Fibroblast of lung (primary cell): ENCODE results near the gene SRI. TPM values are rescaled to one million over a fixed set of nuclear protein-coding genes. Genes with fewer than 3 reads are reported as not detected.

Experiments used
- DNase-seq, 2 donors: peaks; one replicate each; pipeline versions ENCODE4 v3.0.0 to v3.0.0-alpha.2; 2010; ENCODE audit warnings: low read depth in 2 of 2
- H2AFZ ChIP-seq: 2 replicates; pipeline ENCODE4 v1.5.1; 2012; ENCODE audit warnings: low read length, control low read depth, inconsistent platforms
- H3K27ac ChIP-seq: 2 replicates; pipeline ENCODE4 v1.5.1; 2011; ENCODE audit warnings: low read length, control low read depth; ENCODE audit not compliant: insufficient read depth
- H3K27me3 ChIP-seq: 2 replicates; pipeline ENCODE4 v1.5.1; 2011; ENCODE audit warnings: mild to moderate bottlenecking, low read length; ENCODE audit not compliant: control insufficient read depth, insufficient read depth
- H3K36me3 ChIP-seq: 2 replicates; pipeline ENCODE4 v1.5.1; 2011; ENCODE audit warnings: low read length; ENCODE audit not compliant: control insufficient read depth, insufficient read depth
- H3K4me1 ChIP-seq: 2 replicates; pipeline ENCODE4 v1.5.1; 2011; ENCODE audit warnings: low read length; ENCODE audit not compliant: control insufficient read depth, insufficient read depth; ENCODE audit errors: extremely low read depth
- H3K4me2 ChIP-seq: 2 replicates; pipeline ENCODE4 v1.5.1; 2011; ENCODE audit warnings: low read length, control low read depth; ENCODE audit not compliant: insufficient read depth; ENCODE audit errors: extremely low read depth
- H3K4me3 ChIP-seq, 4 experiments: fragments of 200-600 bp in 1 of 4; sonication (generic) in 1 of 4; replicated peaks in 1 of 4; 2 replicates each; pipeline ENCODE4 v1.5.1; 2011 to 2016; ENCODE audit warnings: low read length in 4 of 4, low read depth in 3 of 4, mild to moderate bottlenecking in 3 of 4, control low read depth in 2 of 4, inconsistent platforms in 1 of 4, mixed read lengths in 1 of 4; ENCODE audit not compliant: insufficient read depth in 1 of 4; ENCODE audit errors: control extremely low read depth in 1 of 4
- H3K79me2 ChIP-seq: 2 replicates; pipeline ENCODE4 v1.5.1; 2012; ENCODE audit warnings: mild to moderate bottlenecking, low read length, inconsistent platforms; ENCODE audit not compliant: control insufficient read depth, insufficient read depth
- H3K9ac ChIP-seq: 2 replicates; pipeline ENCODE4 v1.5.1; 2011; ENCODE audit warnings: mild to moderate bottlenecking, low read length, control low read depth; ENCODE audit not compliant: insufficient read depth
- H3K9me3 ChIP-seq: 2 replicates; pipeline ENCODE4 v1.5.1; 2012; ENCODE audit warnings: low read depth, low read length; ENCODE audit not compliant: control insufficient read depth, insufficient read depth
- H4K20me1 ChIP-seq: 2 replicates; pipeline ENCODE4 v1.5.1; 2011; ENCODE audit warnings: low read length; ENCODE audit not compliant: control insufficient read depth, insufficient read depth; ENCODE audit errors: extremely low read depth
- EZH2 ChIP-seq: IDR thresholded peaks from 2 replicates; pipeline ENCODE4 v1.5.1; 2012; ENCODE audit warnings: low read length, control low read depth, mild to moderate bottlenecking; ENCODE audit errors: missing control alignments
- polyA plus RNA-seq, 2 donors: library from polyadenylated mRNA; depleted of rRNA in 1 of 2; stranded (reverse) in 1 of 2; unstranded in 1 of 2; fragments of >200 nt; gene quantifications; 2 replicates each; pipeline ENCODE4 v1.2.1, GENCODE V29; 2011 to 2012; ENCODE audit warnings: missing spikeins in 1 of 2
- total RNA-seq: library from RNA; depleted of rRNA; stranded (reverse); fragments of >200 nt; gene quantifications from 2 replicates; pipeline ENCODE4 v1.2.1, GENCODE V29; 2014
- TF ChIP-seq, protein P1 (sequence below), 2 donors: IDR thresholded peaks in 1 of 2; conservative IDR thresholded peaks in 1 of 2; 1 replicate in 1 of 2; 2 replicates in 1 of 2; pipeline ENCODE4 v1.5.1; 2011 to 2012; ENCODE audit warnings: low read length in 2 of 2, control low read depth in 1 of 2, inconsistent platforms in 1 of 2, low read depth in 1 of 2, mild to moderate bottlenecking in 1 of 2

The SRI gene
- total and polyA plus RNA-seq, 2 donors (not counting 1 experiment from before 2014, with no cell fraction given), result 75.1 to 204 TPM

DNA sequence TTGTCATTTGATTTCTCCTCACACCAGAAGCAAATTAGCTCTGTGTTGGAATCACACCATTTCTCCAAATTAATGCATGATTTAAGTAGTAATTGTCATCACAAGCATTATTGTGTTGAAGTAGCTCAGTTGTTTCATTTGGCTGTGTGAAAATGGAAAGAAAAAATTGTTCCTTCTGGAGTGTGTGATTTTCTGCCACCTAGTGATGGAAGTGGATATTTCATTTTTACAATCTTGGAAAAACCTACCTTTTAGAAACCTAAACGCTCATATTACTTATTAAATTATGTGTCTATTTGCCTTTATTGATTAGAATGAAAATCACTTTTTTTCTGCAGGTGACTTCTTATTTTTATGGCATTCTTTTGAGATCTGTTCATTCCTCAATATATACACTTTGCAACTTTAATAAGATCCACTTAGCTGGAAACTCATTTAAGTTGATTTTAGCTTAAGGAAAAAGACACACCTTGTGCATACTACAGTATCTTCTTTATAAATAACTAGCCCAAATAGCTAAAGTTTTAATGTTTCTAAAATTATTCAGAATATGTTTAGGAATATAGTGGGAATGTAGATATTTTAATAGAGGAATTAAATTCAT, 50.0 kb downstream of the SRI start:
- DNase-seq, result peak in 1 of 2 donors; percentile 24

DNA sequence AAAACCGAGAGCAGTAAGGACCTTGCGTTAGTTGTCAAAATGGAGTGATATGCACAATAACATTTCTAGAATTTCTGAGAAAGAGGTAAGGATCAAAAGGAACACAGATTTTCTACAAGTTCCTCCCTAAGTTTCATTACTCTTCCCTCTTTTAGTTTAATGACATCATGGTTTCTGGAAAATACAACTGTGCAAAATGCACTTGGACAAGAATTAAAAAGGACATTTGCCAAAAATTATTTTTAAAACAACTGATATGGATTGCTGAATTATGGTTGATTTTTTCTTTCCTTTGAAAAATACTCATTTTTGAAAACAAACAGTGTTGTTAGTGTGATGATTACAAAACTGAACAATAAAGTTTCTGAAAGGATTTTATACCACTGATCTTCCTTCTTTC, 52.1 kb downstream of the SRI start:
- no peak overlapping the region for H3K27ac ChIP-seq
- H3K4me1 ChIP-seq, result no peaks in the 10 kb centered on the region
- no peak overlapping the region for H3K9ac ChIP-seq

More for the DNA sequence above, 50.0 kb downstream of the SRI start:
- no peaks in the 10 kb centered on the region for H4K20me1 ChIP-seq
- no peaks in the 10 kb centered on the region for H3K36me3 ChIP-seq
- H3K9ac ChIP-seq, result no peak overlapping the region
- no peaks in the 10 kb centered on the region for H3K27me3 ChIP-seq
- H3K4me3 ChIP-seq, result no peak overlapping the region
- H3K27ac ChIP-seq, result no peak overlapping the region
- no peak overlapping the region for H2AFZ ChIP-seq
- no peaks in the 10 kb centered on the region for H3K79me2 ChIP-seq
- TF ChIP-seq, protein P1, sequence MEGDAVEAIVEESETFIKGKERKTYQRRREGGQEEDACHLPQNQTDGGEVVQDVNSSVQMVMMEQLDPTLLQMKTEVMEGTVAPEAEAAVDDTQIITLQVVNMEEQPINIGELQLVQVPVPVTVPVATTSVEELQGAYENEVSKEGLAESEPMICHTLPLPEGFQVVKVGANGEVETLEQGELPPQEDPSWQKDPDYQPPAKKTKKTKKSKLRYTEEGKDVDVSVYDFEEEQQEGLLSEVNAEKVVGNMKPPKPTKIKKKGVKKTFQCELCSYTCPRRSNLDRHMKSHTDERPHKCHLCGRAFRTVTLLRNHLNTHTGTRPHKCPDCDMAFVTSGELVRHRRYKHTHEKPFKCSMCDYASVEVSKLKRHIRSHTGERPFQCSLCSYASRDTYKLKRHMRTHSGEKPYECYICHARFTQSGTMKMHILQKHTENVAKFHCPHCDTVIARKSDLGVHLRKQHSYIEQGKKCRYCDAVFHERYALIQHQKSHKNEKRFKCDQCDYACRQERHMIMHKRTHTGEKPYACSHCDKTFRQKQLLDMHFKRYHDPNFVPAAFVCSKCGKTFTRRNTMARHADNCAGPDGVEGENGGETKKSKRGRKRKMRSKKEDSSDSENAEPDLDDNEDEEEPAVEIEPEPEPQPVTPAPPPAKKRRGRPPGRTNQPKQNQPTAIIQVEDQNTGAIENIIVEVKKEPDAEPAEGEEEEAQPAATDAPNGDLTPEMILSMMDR (conservative IDR thresholded peaks at IDR 0.05 in 1 of 2, IDR thresholded peaks at IDR 0.05 in 1 of 2; ENCODE audit: low read depth in 1 of 2, low read length in 2 of 2), result peak; percentile 37 to 62
- TF ChIP-seq EZH2, result no peak
- H3K4me2 ChIP-seq, result no peak overlapping the region
- H3K4me1 ChIP-seq, result no peaks in the 10 kb centered on the region
- H3K9me3 ChIP-seq, result no peaks in the 10 kb centered on the region

DNA sequence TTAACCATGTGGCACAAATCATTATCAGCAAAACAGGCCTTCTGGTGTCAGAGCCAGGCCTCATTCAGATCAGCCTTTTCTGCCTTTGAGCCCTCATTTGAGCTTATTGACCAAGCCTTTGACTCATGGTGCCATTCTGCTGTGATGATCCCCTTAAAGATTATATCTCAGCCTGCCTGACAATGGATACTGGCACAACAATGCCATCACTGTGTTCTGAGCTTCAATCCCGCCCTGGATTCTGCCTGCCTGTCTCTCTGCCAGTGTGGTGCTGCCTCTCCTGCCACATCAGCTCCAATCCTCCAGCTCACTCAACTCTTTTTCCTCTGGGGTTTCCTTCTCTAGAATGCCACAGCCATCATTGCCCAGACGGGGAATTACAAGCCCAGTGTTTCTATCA, 52.6 kb downstream of the SRI start:
- Histone ChIP-seq H3K36me3 (no peaks in the 10 kb centered on the region), H3K27me3 (no peaks in the 10 kb centered on the region), H3K9me3 (no peaks in the 10 kb centered on the region), H3K4me3 (no peak overlapping the region), H4K20me1 (no peaks in the 10 kb centered on the region), H3K9ac (no peak overlapping the region), H3K4me1 (no peaks in the 10 kb centered on the region), H2AFZ (no peak overlapping the region), H3K4me2 (no peak overlapping the region), H3K79me2 (no peaks in the 10 kb centered on the region), H3K27ac (no peak overlapping the region)
- TF ChIP-seq EZH2, result no peak
- TF ChIP-seq, protein P1 (conservative IDR thresholded peaks at IDR 0.05 in 1 of 2, IDR thresholded peaks at IDR 0.05 in 1 of 2; ENCODE audit: low read depth in 1 of 2, low read length in 2 of 2), result no peak
- no peak for DNase-seq

More for the DNA sequence above, 52.1 kb downstream of the SRI start:
- Histone ChIP-seq H3K36me3 (no peaks in the 10 kb centered on the region), H3K27me3 (no peaks in the 10 kb centered on the region), H4K20me1 (no peaks in the 10 kb centered on the region), H3K4me3 (no peak overlapping the region), H3K4me2 (no peak overlapping the region), H2AFZ (no peak overlapping the region), H3K9me3 (no peaks in the 10 kb centered on the region), H3K79me2 (no peaks in the 10 kb centered on the region)
- no peak for TF ChIP-seq EZH2
- TF ChIP-seq, protein P1 (conservative IDR thresholded peaks at IDR 0.05 in 1 of 2, IDR thresholded peaks at IDR 0.05 in 1 of 2; ENCODE audit: low read depth in 1 of 2, low read length in 2 of 2), result no peak
- no peak for DNase-seq
